OCI-LY3 (cell line): Measurements from ENCODE around the gene TEDC2.

Experiments
- H2AFZ ChIP-seq: fragments of 200-600, 300-600 bp; shearing (Covaris generic); 2 replicates; pipeline ENCODE4 v1.6.0; 2014; ENCODE audit warnings: antibody characterized with exemption, low read depth, low read length
- H3K27ac ChIP-seq: fragments of 200-600, 300-600 bp; sonication (generic); 2 replicates; pipeline ENCODE4 v1.5.1; 2014; ENCODE audit warnings: mild to moderate bottlenecking, low read length, moderate library complexity, mixed read lengths
- H3K27me3 ChIP-seq: fragments of 200-600, 300-600 bp; sonication (generic); 2 replicates; pipeline ENCODE4 v1.6.1; 2014; ENCODE audit warnings: low read depth, low read length, mixed read lengths
- H3K36me3 ChIP-seq: fragments of 200-600, 300-600 bp; sonication (generic); replicated peaks from 2 replicates; pipeline ENCODE3; 2014; ENCODE audit warnings: low read depth, low read length, mixed read lengths
- H3K4me1 ChIP-seq: fragments of 300-600, 200-600 bp; sonication (generic); 2 replicates; pipeline ENCODE4 v1.6.1; 2014; ENCODE audit warnings: low read length, mixed read lengths
- H3K4me2 ChIP-seq: fragments of 200-600, 300-600 bp; sonication (generic); 2 replicates; pipeline ENCODE4 v1.6.1; 2014; ENCODE audit warnings: low read length, mixed read lengths
- H3K4me3 ChIP-seq: fragments of 300-600, 200-600 bp; sonication (generic); 2 replicates; pipeline ENCODE4 v1.5.1; 2014; ENCODE audit warnings: antibody characterized with exemption, mild to moderate bottlenecking, low read length, moderate library complexity
- H3K79me2 ChIP-seq: fragments of 300-600, 200-600 bp; shearing (Covaris generic); 2 replicates; pipeline ENCODE4 v1.6.1; 2014; ENCODE audit warnings: mild to moderate bottlenecking, low read length, mixed read lengths
- H3K9ac ChIP-seq: fragments of 300-600, 200-600 bp; shearing (Covaris generic); 2 replicates; pipeline ENCODE4 v1.6.0; 2014; ENCODE audit warnings: mild to moderate bottlenecking, low read length, moderate library complexity
- H3K9me3 ChIP-seq: fragments of 200-600, 300-600 bp; shearing (Covaris generic); 2 replicates; pipeline ENCODE4 v1.6.1; 2014; ENCODE audit warnings: low read length, mixed read lengths; ENCODE audit not compliant: insufficient read depth
- H4K20me1 ChIP-seq: fragments of 200-600, 300-600 bp; sonication (generic); 2 replicates; pipeline ENCODE4 v1.6.1; 2016; ENCODE audit warnings: low read length, mixed read lengths; ENCODE audit not compliant: insufficient read depth
- CTCF ChIP-seq: fragments of 200-600, 300-600 bp; sonication (generic); IDR thresholded peaks from 2 replicates; pipeline ENCODE4 v1.5.1; 2014; ENCODE audit warnings: antibody characterized with exemption, low read length, low read depth
- EZH2phosphoT487 ChIP-seq: fragments of 200-600 bp; shearing (Covaris generic); IDR thresholded peaks from 2 replicates; pipeline ENCODE4 v1.6.1; 2018; ENCODE audit warnings: antibody characterized with exemption, mixed run types, low read depth

The TEDC2 gene

GRCh38 chr16:2494616-2495015 is 34.7 kb downstream of the TEDC2 start:
- H2AFZ ChIP-seq: no peak overlapping the region
- H3K9ac ChIP-seq: no peak overlapping the region
- H3K79me2 ChIP-seq: no peaks in the 10 kb centered on the region
- no peaks in the 10 kb centered on the region for H3K9me3 ChIP-seq
- TF ChIP-seq CTCF (no peak), EZH2phosphoT487 (no peak)
- no peaks in the 10 kb centered on the region for H3K27me3 ChIP-seq
- no peaks in the 10 kb centered on the region for H3K36me3 ChIP-seq
- no peaks in the 10 kb centered on the region for H4K20me1 ChIP-seq
- H3K4me2 ChIP-seq: no peak overlapping the region
- H3K4me1 ChIP-seq: no peaks in the 10 kb centered on the region
- no peak overlapping the region for H3K4me3 ChIP-seq
- no peak overlapping the region for H3K27ac ChIP-seq

GRCh38 chr16:2495041-2495440 is 35.1 kb downstream of the TEDC2 start:
- no peak overlapping the region for H3K4me2 ChIP-seq
- H3K9ac ChIP-seq: no peak overlapping the region
- no peak overlapping the region for H3K4me3 ChIP-seq
- H3K27me3 ChIP-seq: no peaks in the 10 kb centered on the region
- no peak overlapping the region for H3K27ac ChIP-seq
- H4K20me1 ChIP-seq: no peaks in the 10 kb centered on the region
- TF ChIP-seq EZH2phosphoT487: no peak
- TF ChIP-seq CTCF: no peak
- H3K79me2 ChIP-seq: no peaks in the 10 kb centered on the region
- no peaks in the 10 kb centered on the region for H3K9me3 ChIP-seq
- no peak overlapping the region for H2AFZ ChIP-seq
- H3K36me3 ChIP-seq: no peaks in the 10 kb centered on the region
- H3K4me1 ChIP-seq: no peaks in the 10 kb centered on the region

- Histone ChIP-seq H3K27ac (no peak overlapping the region), H3K4me2 (no peak overlapping the region), H3K36me3 (no peaks in the 10 kb centered on the region), H3K4me1 (peaks cover 6% of the 10 kb centered on the region), H3K9ac (no peak overlapping the region), H3K27me3 (no peaks in the 10 kb centered on the region), H4K20me1 (no peaks in the 10 kb centered on the region), H3K4me3 (no peak overlapping the region), H3K79me2 (no peaks in the 10 kb centered on the region), H2AFZ (no peak overlapping the region), H3K9me3 (no peaks in the 10 kb centered on the region)
- TF ChIP-seq CTCF: no peak
- no peak for TF ChIP-seq EZH2phosphoT487
These were observed 36.6 kb downstream of the TEDC2 start for GRCh38 chr16:2496223-2497115.

GRCh38 chr16:2497116-2497630 is 37.3 kb downstream of the TEDC2 start:
- H3K79me2 ChIP-seq: no peaks in the 10 kb centered on the region
- TF ChIP-seq EZH2phosphoT487 (no peak), CTCF (no peak)
- peaks cover 9% of the 10 kb centered on the region for H3K4me1 ChIP-seq
- H4K20me1 ChIP-seq: no peaks in the 10 kb centered on the region
- no peak overlapping the region for H3K9ac ChIP-seq
- no peak overlapping the region for H2AFZ ChIP-seq
- no peak overlapping the region for H3K4me2 ChIP-seq
- no peak overlapping the region for H3K4me3 ChIP-seq
- no peaks in the 10 kb centered on the region for H3K36me3 ChIP-seq
- no peak overlapping the region for H3K27ac ChIP-seq
- no peaks in the 10 kb centered on the region for H3K27me3 ChIP-seq
- H3K9me3 ChIP-seq: no peaks in the 10 kb centered on the region
